Adrenal gland (tissue), 5 donors: ENCODE data around the gene IFNA14.

Experiments used
- CTCF ChIP-seq, 6 experiments: fragments of 450-650 bp in 4 of 6; fragments of 200-600 bp in 2 of 6; sonication (generic) in 1 of 6; IDR thresholded peaks; 1 replicate in 5 of 6; 2 replicates in 1 of 6; pipeline versions ENCODE4 v1.5.1 to v1.8.0; 2016 to 2021; ENCODE audit warnings: antibody characterized with exemption in 6 of 6, mild to moderate bottlenecking in 2 of 6, moderate library complexity in 1 of 6
- POLR2A ChIP-seq, 2 donors: fragments of 450-650 bp; IDR thresholded peaks; one replicate each; pipeline ENCODE4 v1.6.1; 2017; ENCODE audit warnings: antibody characterized with exemption in 2 of 2, mild to moderate bottlenecking in 2 of 2, moderate library complexity in 1 of 2
- donor health status: DM: no; HTN: no; CAD: no.

GRCh38 chr9:21268347-21268657 is 28.5 kb upstream of the IFNA14 start:
- TF ChIP-seq CTCF (IDR thresholded peaks at IDR 0.05) (no peak), POLR2A (IDR thresholded peaks at IDR 0.05) (no peak)
